DND-41 (cell line): ENCODE measurements around the gene FAM131C.

Experiments
- ATAC-seq: fragments of 200-7000 bp; cut with Tn5 transposase; 3 replicates; pipeline ENCODE4 v1.9.1; 2021; ENCODE audit warnings: low read depth; ENCODE audit not compliant: insufficient read depth
- DNase-seq: peaks from one replicate; pipeline ENCODE4 v3.0.0-alpha.2; 2020
- H2AFZ ChIP-seq: 2 replicates; pipeline ENCODE4 v1.6.0; 2012; ENCODE audit warnings: low read depth, low read length
- H3K27ac ChIP-seq: 2 replicates; pipeline ENCODE4 v1.5.1; 2012; ENCODE audit warnings: low read length, inconsistent platforms
- H3K27me3 ChIP-seq: fragments of 200-600 bp; sonication (generic); 2 replicates; pipeline ENCODE4 v1.6.0; 2012; ENCODE audit warnings: low read length, mild to moderate bottlenecking, inconsistent platforms; ENCODE audit not compliant: insufficient read depth, poor library complexity
- H3K36me3 ChIP-seq: 2 replicates; pipeline ENCODE4 v1.5.1; 2012; ENCODE audit warnings: low read length, inconsistent platforms; ENCODE audit not compliant: insufficient read depth
- H3K4me1 ChIP-seq: 2 replicates; pipeline ENCODE4 v1.5.1; 2012; ENCODE audit warnings: mild to moderate bottlenecking, low read length; ENCODE audit not compliant: insufficient read depth
- H3K4me2 ChIP-seq: 2 replicates; pipeline ENCODE4 v1.6.0; 2012; ENCODE audit warnings: mild to moderate bottlenecking, moderate library complexity, low read length, inconsistent platforms; ENCODE audit not compliant: insufficient read depth
- H3K4me3 ChIP-seq, 2 experiments: fragments of 200-600 bp in 1 of 2; shearing (Covaris generic) in 1 of 2; 2 replicates each; pipeline ENCODE4 v1.5.1; 2012 to 2016; ENCODE audit warnings: inconsistent platforms in 2 of 2, low read length in 2 of 2, mild to moderate bottlenecking in 2 of 2, low read depth in 1 of 2, moderate library complexity in 1 of 2
- H3K79me2 ChIP-seq: 2 replicates; pipeline ENCODE4 v1.6.0; 2012; ENCODE audit warnings: low read length, inconsistent platforms; ENCODE audit not compliant: insufficient read depth
- H3K9ac ChIP-seq: 2 replicates; pipeline ENCODE4 v1.6.0; 2012; ENCODE audit warnings: low read depth, mild to moderate bottlenecking, inconsistent platforms, low read length, moderate library complexity
- H3K9me3 ChIP-seq: 2 replicates; pipeline ENCODE4 v1.5.1; 2012; ENCODE audit warnings: low read length, moderate library complexity, mild to moderate bottlenecking, inconsistent platforms; ENCODE audit not compliant: insufficient read depth, severe bottlenecking
- H4K20me1 ChIP-seq: 2 replicates; pipeline ENCODE4 v1.6.0; 2012; ENCODE audit warnings: low read length; ENCODE audit not compliant: insufficient read depth
- CTCF ChIP-seq: IDR thresholded peaks from 2 replicates; pipeline ENCODE4 v1.5.1; 2012; ENCODE audit warnings: borderline replicate concordance, low read length, moderate library complexity, mild to moderate bottlenecking; ENCODE audit not compliant: poor library complexity, severe bottlenecking; ENCODE audit errors: extremely low read depth
- EZH2 ChIP-seq: IDR thresholded peaks from 3 replicates; pipeline ENCODE4 v1.6.1; 2012; ENCODE audit warnings: borderline replicate concordance, low read depth, mild to moderate bottlenecking, moderate library complexity, low read length, inconsistent platforms; ENCODE audit not compliant: severe bottlenecking

The FAM131C gene

DNA sequence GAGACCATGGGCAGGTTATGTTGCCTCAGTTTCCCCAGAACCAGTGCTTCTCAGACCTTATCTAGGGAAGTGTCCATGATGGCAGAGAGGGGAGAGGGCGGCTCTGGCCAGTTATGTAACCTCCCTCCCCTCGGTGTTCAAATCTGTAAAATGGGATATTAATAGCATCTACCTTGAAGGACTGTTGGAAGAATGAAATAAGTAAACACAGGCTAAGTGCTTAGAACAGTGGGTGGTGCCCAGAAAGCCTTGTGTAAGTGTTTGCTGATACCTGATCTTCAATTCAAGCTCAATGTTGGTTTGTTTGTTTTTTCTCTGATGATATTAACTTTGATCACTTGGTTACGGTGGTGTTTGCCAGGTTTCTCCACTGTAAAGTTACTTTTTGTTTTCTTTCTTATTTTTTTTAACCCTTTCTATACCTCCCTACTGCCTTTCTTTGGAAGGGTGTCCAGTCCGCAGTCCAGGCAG is 47.5 kb upstream of the FAM131C start:
- Histone ChIP-seq H3K4me1 (no peaks in the 10 kb centered on the region), H3K4me2 (no peak overlapping the region)
- no peak for DNase-seq

DNA sequence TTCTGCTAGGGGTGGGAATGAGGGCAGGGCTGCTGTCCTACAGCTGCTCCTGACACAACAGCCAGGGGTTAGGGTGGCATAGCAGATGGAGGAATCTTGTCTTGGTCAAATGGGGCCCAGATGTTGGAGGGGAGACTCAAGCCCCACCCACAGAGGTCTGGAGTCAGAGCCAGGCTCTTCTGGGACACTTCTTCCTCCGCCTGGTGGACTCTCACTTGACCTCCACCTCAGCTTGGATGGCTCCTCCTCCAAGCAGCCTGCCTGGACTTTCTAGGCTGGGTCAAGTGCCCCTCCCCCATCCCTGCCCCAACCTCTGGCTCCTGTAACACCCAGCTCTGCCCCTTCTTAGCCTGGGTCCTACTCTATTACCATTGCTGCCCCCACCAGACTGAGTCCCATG is 47.0 kb upstream of the FAM131C start:
- H3K9ac ChIP-seq, result no peak overlapping the region
- DNase-seq, result no peak

More for the DNA sequence above, 47.5 kb upstream of the FAM131C start:
- no peaks in the 10 kb centered on the region; the same call in 1 of the 2 replicates for H4K20me1 ChIP-seq
- no peaks in the 10 kb centered on the region for H3K9me3 ChIP-seq
- no peak for TF ChIP-seq CTCF
- TF ChIP-seq EZH2, result no peak
- no peak overlapping the region for H3K4me3 ChIP-seq
- no peak for ATAC-seq
- H3K36me3 ChIP-seq, result no peaks in the 10 kb centered on the region
- no peak overlapping the region for H3K9ac ChIP-seq
- no peak overlapping the region for H3K27ac ChIP-seq
- no peaks in the 10 kb centered on the region for H3K79me2 ChIP-seq
- no peak overlapping the region for H2AFZ ChIP-seq
- H3K27me3 ChIP-seq, result no peaks in the 10 kb centered on the region

GRCh38 chr1:16119926-16120325 is 46.5 kb upstream of the FAM131C start:
- Histone ChIP-seq H3K9me3 (no peaks in the 10 kb centered on the region), H4K20me1 (no peaks in the 10 kb centered on the region; the same call in 1 of the 2 replicates), H3K4me2 (no peak overlapping the region), H3K4me1 (no peaks in the 10 kb centered on the region), H2AFZ (no peak overlapping the region), H3K4me3 (no peak overlapping the region), H3K36me3 (no peaks in the 10 kb centered on the region), H3K9ac (no peak overlapping the region), H3K27me3 (no peaks in the 10 kb centered on the region), H3K79me2 (no peaks in the 10 kb centered on the region), H3K27ac (no peak overlapping the region)
- TF ChIP-seq CTCF (no peak), EZH2 (no peak)
- ATAC-seq, result no peak
- DNase-seq, result no peak

More for the DNA sequence above, 47.0 kb upstream of the FAM131C start:
- H4K20me1 ChIP-seq, result no peaks in the 10 kb centered on the region; the same call in 1 of the 2 replicates
- H3K9me3 ChIP-seq, result no peaks in the 10 kb centered on the region
- H3K27me3 ChIP-seq, result no peaks in the 10 kb centered on the region
- no peak overlapping the region for H3K4me3 ChIP-seq
- H2AFZ ChIP-seq, result no peak overlapping the region
- no peaks in the 10 kb centered on the region for H3K4me1 ChIP-seq
- no peak overlapping the region for H3K4me2 ChIP-seq
- ATAC-seq, result no peak
- H3K36me3 ChIP-seq, result no peaks in the 10 kb centered on the region
- H3K27ac ChIP-seq, result no peak overlapping the region
- TF ChIP-seq CTCF, result no peak
- TF ChIP-seq EZH2, result no peak
- no peaks in the 10 kb centered on the region for H3K79me2 ChIP-seq
